Measurements from ENCODE around the gene FAM13B.

Gene FAM13B

DNA sequence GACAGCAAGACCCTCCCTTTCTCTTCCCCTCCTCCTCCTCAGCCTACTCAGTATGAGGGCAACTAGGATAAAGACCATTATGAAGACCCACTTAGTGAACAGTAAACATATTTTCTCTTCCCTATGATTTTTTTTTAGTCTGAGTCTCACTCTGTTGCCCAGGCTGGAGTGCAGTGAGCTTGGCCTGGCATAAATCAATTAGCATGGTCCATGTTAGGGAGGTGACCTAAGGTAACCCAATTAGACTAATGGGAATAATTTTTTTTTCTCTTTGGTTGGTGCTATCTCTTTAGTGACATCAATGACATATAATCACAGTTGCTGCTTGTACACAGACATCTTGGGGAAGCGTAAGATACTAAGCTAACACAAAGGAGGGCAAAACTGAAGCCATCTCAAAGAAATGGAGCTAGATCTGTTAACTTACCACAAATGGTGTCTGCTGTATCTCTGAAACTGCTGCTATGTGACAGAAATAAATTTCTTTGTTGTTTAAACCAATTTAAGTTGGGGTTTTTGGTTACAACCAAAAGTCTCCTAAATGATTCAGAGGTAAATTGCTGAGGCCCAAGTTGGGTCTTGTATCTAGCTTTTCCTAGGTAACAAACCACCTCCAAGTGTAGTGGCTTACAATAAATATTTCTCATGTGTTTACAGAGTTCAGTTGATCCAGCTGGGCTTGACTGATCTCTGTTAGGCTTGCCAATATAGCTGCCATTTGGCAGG is 130.3 kb downstream of the FAM13B start:
- TF ChIP-seq, protein P1, sequence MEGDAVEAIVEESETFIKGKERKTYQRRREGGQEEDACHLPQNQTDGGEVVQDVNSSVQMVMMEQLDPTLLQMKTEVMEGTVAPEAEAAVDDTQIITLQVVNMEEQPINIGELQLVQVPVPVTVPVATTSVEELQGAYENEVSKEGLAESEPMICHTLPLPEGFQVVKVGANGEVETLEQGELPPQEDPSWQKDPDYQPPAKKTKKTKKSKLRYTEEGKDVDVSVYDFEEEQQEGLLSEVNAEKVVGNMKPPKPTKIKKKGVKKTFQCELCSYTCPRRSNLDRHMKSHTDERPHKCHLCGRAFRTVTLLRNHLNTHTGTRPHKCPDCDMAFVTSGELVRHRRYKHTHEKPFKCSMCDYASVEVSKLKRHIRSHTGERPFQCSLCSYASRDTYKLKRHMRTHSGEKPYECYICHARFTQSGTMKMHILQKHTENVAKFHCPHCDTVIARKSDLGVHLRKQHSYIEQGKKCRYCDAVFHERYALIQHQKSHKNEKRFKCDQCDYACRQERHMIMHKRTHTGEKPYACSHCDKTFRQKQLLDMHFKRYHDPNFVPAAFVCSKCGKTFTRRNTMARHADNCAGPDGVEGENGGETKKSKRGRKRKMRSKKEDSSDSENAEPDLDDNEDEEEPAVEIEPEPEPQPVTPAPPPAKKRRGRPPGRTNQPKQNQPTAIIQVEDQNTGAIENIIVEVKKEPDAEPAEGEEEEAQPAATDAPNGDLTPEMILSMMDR (IDR thresholded peaks at IDR 0.05; ENCODE audit: low read depth, low read length): no peak
- no peak overlapping the region for H3K4me3 ChIP-seq (ENCODE audit: low read depth, low read length)
- no peak for DNase-seq (ENCODE audit: low read depth, low spot score)
- in situ Hi-C loops (cut with HindIII; ENCODE audit: low sequenced_read_pairs): no loop called here

DNA sequence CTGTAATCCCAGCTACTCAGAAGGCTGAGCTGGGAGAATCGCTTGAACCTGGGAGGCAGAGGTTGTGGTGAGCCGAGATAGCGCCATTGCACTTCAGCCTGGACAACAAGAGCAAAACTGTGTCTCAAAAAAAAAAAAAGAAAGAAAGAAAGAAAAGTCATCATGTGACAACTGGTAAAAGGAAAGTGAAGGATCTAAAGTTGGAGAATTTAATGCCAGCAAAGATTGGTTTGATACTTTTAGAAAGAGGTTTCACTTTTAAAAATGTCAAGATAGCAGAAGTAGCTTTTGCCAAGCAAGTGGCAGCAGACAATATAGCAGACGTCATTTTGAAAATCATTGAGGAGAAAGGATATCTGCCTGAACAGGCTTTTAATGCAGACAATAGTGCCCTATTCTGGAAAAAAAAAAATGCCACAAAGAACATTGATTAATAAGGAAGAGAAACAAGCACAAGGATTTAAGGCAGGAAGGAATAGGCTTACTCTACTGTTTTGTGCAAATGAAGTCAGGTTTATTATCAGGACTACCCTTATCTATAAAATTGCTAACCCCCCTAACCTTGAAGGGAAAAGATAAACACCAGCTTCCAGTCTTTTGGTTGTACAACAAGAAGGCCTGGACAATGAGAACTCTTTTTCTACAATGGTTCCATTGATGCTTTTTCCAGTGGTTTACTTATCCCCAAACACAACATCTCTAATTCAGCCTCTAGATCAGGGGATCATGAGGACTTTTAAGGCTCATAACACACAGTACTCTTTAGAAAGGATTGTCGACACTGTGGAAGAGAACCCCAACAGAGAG is 131.7 kb downstream of the FAM13B start:
- TF ChIP-seq, protein P1 (IDR thresholded peaks at IDR 0.05; ENCODE audit: low read depth, low read length): no peak
- H3K4me3 ChIP-seq (ENCODE audit: low read depth, low read length): no peak overlapping the region
- no peak for DNase-seq (ENCODE audit: low read depth, low spot score)

DNA sequence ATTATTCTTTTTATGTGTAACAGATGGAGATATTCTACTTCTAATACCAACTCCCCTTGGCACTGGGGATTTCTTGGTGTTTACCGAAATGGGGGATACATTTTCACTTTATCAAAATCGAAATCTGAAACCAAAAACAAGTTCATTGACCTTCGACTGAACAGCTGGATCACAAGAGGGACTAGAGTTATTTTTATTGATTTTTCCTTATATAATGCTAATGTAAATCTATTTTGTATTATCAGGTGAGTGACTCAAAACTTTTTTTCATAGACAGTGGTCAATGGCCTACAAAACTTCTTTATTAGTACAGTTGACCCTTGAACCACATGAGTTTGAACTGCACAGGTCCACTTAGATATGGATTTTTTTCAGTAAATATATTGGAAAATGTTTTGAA is 133.4 kb downstream of the FAM13B start:
- no peak overlapping the region for H3K4me3 ChIP-seq (ENCODE audit: low read depth, low read length)
- TF ChIP-seq, protein P1 (IDR thresholded peaks at IDR 0.05; ENCODE audit: low read depth, low read length): no peak
- no peak for DNase-seq (ENCODE audit: low read depth, low spot score)
- in situ Hi-C loops (cut with HindIII; ENCODE audit: low sequenced_read_pairs): no loop called here

More for the DNA sequence above, 131.7 kb downstream of the FAM13B start:
- in situ Hi-C loops (cut with HindIII; ENCODE audit: low sequenced_read_pairs): no loop called here

DNA sequence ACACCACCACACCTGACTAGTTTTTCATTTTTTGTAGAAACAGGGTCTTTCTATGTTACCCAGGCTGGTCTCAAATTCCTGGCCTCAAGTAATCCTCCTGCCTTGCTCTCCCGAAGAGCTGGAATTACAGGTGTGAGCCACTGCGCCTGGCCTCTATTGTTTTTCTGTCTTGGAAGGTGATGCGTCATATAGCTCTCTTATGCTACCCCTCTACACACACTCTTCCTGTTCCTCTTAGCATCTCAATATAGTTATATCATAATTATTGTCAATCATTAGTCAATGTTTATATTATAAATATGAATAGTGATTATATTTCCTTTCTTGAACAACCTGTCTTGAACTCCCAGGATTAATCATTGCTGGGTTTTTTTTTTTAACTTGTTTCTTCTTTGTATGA is 136.3 kb downstream of the FAM13B start:
- no peak overlapping the region for H3K4me3 ChIP-seq (ENCODE audit: low read depth, low read length)
- DNase-seq (ENCODE audit: low read depth, low spot score): no peak
- in situ Hi-C loops (cut with HindIII; ENCODE audit: low sequenced_read_pairs): no loop called here
- TF ChIP-seq, protein P1 (IDR thresholded peaks at IDR 0.05; ENCODE audit: low read depth, low read length): no peak

DNA sequence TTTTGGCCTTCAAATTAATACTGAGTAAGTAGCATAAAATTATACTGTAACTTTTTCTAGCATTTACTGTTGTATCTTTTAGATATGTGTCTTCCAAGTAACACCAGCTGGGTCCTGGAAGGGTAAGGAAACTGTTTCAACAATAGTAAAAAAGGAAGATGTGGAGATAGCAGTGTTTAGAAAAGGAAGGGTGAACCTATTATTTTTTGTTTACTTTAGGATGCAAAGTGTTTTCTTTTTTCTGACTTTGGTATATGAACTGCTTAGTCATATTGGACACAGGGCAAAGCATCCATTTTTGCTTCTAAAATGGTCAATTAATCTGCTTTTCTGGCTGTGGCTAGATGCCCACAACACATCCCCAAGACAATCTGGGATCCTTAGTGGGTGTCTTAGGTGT is 138.3 kb downstream of the FAM13B start:
- in situ Hi-C loops (cut with HindIII; ENCODE audit: low sequenced_read_pairs): no loop called here
- TF ChIP-seq, protein P1 (IDR thresholded peaks at IDR 0.05; ENCODE audit: low read depth, low read length): no peak
- no peak overlapping the region for H3K4me3 ChIP-seq (ENCODE audit: low read depth, low read length)
- DNase-seq (ENCODE audit: low read depth, low spot score): no peak

GRCh38 chr5:137891849-137892248 is 141.0 kb downstream of the FAM13B start:
- in situ Hi-C loops (cut with HindIII; ENCODE audit: low sequenced_read_pairs): no loop called here
- TF ChIP-seq, protein P1 (IDR thresholded peaks at IDR 0.05; ENCODE audit: low read depth, low read length): no peak
- no peak for DNase-seq (ENCODE audit: low read depth, low spot score)
- H3K4me3 ChIP-seq (ENCODE audit: low read depth, low read length): no peak overlapping the region

All from astrocyte of the spinal cord (primary cell).